Suppressor macrophage (primary cell): ENCODE data around the gene CTDP1.

Experiments
- DNase-seq, 4 experiments: peaks; one replicate each; pipeline ENCODE4 v3.0.0-alpha.2; 2020 to 2022

The CTDP1 gene

GRCh38 chr18:79769698-79770500 is 90.3 kb downstream of the CTDP1 start:
- DNase-seq: no peak

- no peak for DNase-seq
These were observed 90.9 kb downstream of the CTDP1 start for GRCh38 chr18:79770501-79770815.

GRCh38 chr18:79770826-79771225 is 91.2 kb downstream of the CTDP1 start:
- DNase-seq: no peak

- no peak for DNase-seq
These were observed 92.0 kb downstream of the CTDP1 start for GRCh38 chr18:79771446-79772107.

- no peak for DNase-seq
These were observed 92.7 kb downstream of the CTDP1 start for GRCh38 chr18:79772108-79772864.

GRCh38 chr18:79772865-79773696 is 93.5 kb downstream of the CTDP1 start:
- no peak for DNase-seq

GRCh38 chr18:79774111-79774510 is 94.5 kb downstream of the CTDP1 start:
- DNase-seq: no peak

- no peak for DNase-seq
These were observed 96.0 kb downstream of the CTDP1 start for GRCh38 chr18:79775441-79776221.

- no peak for DNase-seq
These were observed 97.1 kb downstream of the CTDP1 start for GRCh38 chr18:79776674-79777073.

GRCh38 chr18:79778291-79778791 is 98.7 kb downstream of the CTDP1 start:
- DNase-seq: no peak

GRCh38 chr18:79779021-79779699 is 99.6 kb downstream of the CTDP1 start:
- no peak for DNase-seq

GRCh38 chr18:79779700-79780190 is 100.1 kb downstream of the CTDP1 start:
- no peak for DNase-seq

GRCh38 chr18:79780547-79780946 is 100.9 kb downstream of the CTDP1 start:
- no peak for DNase-seq

GRCh38 chr18:79781331-79781941 is 101.8 kb downstream of the CTDP1 start:
- DNase-seq: no peak

- DNase-seq: no peak
These were observed 103.1 kb downstream of the CTDP1 start for GRCh38 chr18:79782566-79783308.

GRCh38 chr18:79784071-79784913 is 104.7 kb downstream of the CTDP1 start:
- DNase-seq: no peak

GRCh38 chr18:79784965-79785770 is 105.6 kb downstream of the CTDP1 start:
- peak in 1 of 4 experiments; percentile 21 for DNase-seq

- no peak for DNase-seq
These were observed 106.2 kb downstream of the CTDP1 start for GRCh38 chr18:79785831-79786230.
